ENCODE results near the gene ARMC12. TPM values are rescaled to one million over a fixed set of nuclear protein-coding genes. Genes with fewer than 3 reads are reported as not detected.

ARMC12 gene
- total RNA-seq, 1 donor from 2014 or later: 0.80 TPM

DNA sequence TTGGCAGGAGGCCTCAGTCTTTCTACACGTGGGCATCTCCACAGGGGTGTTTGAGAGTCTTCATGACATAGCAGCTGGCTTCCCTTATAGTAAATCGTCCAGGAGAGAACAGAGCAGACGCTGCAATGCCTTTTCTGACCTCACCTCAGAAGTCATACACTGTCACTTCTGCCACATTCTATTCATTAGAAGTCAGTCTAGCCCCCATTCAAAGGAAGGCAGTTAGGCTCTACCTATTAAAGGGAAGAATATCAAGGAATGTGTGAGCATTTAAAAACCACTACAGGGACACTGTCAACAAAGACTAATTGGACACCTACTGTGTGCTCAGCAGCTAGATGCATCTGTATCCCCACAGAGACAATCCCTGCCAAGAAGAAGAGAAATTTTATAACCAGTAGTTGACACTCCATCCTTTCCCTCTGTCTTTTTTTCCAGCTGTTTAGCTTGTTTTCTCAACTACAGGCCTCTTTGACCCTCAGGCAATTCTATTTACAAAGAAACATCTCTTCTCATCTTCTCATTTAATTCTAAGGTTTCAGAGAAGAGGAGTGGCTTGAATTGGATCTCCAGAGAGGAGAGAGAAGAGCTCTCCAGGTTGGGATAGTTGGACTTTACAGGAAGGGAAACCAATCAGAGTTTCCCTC, 18.6 kb downstream of the ARMC12 start:
- no peak for DNase-seq (ENCODE audit: low spot score)
- ATAC-seq: no peak
- intact Hi-C loops (cut with DNase I): no loop called here

DNA sequence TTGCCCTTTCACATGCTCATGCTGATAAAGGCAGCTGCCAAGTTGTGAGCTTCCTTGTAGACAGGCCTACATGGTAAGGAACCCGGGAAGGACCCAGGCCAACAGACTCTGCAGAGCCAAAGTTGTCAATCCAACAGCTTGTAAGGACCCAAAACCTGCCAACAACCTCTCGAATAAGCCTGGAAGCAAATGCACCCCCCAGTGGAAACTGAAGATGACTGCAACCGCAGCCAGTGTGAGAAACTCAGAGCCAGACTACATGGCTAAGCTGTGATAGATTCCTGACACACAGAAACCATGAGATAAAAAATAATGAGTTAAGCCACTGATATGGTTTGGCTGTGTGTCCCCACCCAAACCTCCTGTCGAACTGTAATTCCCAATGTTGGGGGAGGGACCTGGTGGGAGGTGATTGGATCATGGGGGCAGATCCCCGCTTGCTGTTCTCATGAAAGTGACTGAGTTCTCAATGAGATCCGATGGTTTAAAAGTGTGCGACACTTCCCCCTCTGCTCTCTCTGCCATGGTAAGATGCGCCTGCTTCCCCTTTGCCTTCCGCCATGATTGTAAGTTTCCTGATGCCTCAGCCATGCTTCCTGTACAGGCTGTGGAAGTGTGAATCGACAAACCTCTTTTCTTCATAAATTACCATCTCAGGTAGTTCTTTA, 20.8 kb downstream of the ARMC12 start:
- no peak for ATAC-seq
- intact Hi-C loops (cut with DNase I): no loop called here
- no peak for DNase-seq (ENCODE audit: low spot score)

DNA sequence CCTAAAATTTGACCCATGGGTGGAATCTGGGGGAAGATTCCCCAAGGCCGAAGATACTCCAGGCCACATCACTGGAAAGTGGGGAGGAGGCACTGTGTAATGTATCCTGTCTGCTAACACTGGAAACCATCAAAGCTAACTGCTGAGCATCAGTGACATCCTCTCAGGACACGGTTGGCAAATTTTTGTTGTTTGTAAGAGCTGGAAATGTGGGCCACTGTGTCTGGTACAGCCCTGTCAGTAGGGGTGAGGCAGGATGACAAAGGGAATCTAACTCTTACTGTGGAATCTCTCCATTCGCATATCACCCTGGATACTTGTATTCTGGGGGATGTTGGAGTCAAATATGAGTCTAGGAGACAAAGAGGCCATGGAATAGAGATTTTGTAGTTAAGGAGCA, 22.6 kb downstream of the ARMC12 start:
- intact Hi-C loops (cut with DNase I): no loop called here
- DNase-seq (ENCODE audit: low spot score) (no peak), ATAC-seq (no peak)

DNA sequence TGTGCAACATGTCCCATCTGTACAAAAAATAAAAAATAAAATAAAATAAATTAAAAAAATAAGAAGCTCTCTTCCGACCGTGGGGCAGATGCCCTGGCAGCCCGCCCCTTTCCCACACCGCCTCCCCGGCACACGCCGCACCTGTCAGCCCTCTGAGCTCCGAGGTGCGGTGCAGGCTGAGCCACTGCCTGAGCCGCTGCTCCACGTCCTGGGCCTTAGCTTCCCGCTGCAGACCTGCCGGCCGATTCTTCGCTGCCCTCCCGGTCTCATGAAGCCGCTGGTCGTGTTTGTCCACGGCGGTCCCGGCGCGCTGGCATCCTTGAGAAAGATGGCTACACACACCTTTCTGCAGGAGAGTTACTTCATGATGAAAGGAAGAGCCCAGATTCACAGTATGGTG, 28.9 kb downstream of the ARMC12 start:
- intact Hi-C loops (cut with DNase I): no loop called here
- ATAC-seq (no peak), DNase-seq (ENCODE audit: low spot score) (no peak)

DNA sequence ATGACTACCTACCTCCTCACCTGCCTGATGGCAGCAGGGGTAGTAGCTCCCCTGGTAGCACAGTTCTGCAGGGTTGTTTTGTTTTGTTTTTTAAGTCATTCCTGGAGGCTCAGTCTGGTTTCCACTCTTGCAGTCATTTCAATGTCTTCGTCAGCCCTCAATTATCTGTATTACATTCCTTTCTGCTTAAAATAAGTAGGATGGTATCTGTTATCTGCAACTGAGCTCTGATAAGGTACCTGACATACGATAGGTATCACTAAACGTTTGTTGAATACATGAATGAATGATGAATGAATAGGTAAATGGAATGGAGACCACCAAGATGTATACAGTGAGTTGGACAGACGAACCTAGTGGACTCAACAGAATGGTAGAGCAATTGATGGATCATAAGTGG, 32.4 kb downstream of the ARMC12 start:
- no peak for DNase-seq (ENCODE audit: low spot score)
- intact Hi-C loops (cut with DNase I): no loop called here
- no peak for ATAC-seq

DNA sequence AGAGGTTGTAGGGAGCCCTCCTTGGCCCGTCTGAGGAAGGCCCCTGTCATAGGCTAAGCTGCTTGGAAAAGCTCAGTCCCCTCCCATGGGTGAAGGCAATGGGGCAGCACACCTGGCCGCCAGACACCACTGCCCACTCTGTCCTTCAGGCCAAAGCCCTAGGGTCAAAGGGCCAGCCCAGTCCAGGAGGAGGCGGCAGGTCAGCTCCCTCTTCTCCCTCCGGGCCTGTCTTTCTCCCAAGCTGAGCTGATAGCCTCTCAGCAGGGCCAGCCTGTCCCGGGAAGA, 34.5 kb downstream of the ARMC12 start:
- intact Hi-C loops (cut with DNase I): no loop called here
- ATAC-seq (no peak), DNase-seq (ENCODE audit: low spot score) (no peak)

DNA sequence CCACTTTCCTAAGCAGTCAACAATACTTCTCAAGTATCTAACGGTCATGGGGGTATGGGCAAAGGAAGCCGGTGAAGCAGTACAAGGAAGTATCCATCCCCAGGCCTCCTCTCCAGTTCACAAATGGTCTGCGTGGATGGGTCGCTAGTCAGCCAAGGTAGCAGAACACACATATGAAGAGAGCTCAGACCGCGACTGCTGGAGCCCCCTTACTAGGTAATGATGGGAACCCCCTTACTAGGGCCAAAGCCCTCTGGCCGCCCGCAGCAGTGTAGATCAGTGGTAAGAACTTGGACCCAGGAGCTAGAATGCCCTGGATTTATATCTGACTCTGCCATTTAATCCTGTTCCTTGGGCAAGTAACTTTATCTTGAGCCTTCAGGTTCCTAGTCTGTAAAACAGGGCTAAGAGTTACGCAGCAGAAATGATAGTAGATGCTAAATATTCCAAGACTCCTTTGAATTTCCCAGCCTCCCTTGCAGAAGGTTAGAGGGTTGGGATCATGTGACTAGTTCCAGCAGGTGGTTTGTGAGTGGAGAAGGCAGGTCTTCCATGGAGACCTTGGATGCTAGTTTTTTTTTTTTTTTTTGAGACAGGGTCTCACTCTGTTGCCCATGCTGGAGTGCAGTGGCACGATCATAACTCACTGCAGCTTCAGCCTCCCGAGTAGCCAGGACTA, 37.4 kb downstream of the ARMC12 start:
- no peak for ATAC-seq
- DNase-seq (ENCODE audit: low spot score): no peak
- intact Hi-C loops (cut with DNase I): no loop called here

DNA sequence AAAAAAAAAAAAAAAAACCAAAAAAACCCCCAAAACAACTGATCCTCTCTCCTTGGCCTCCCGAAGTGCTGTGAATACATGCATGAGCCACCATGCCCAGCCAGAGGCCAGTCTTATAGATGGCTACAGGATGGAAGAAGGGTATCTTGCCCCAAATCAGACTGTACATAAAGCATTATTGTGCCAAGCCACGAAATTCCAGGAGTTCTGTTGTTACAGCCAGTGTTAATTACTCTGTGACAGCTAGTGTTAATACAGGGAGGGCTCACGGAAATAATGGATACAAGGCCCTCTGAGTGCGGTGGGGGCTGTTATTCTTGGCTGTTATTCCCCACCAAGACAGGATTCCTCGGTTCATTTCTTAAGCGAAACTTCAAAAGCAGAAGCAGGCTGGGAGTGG, 38.2 kb downstream of the ARMC12 start:
- intact Hi-C loops (cut with DNase I): no loop called here
- ATAC-seq (no peak), DNase-seq (ENCODE audit: low spot score) (no peak)

DNA sequence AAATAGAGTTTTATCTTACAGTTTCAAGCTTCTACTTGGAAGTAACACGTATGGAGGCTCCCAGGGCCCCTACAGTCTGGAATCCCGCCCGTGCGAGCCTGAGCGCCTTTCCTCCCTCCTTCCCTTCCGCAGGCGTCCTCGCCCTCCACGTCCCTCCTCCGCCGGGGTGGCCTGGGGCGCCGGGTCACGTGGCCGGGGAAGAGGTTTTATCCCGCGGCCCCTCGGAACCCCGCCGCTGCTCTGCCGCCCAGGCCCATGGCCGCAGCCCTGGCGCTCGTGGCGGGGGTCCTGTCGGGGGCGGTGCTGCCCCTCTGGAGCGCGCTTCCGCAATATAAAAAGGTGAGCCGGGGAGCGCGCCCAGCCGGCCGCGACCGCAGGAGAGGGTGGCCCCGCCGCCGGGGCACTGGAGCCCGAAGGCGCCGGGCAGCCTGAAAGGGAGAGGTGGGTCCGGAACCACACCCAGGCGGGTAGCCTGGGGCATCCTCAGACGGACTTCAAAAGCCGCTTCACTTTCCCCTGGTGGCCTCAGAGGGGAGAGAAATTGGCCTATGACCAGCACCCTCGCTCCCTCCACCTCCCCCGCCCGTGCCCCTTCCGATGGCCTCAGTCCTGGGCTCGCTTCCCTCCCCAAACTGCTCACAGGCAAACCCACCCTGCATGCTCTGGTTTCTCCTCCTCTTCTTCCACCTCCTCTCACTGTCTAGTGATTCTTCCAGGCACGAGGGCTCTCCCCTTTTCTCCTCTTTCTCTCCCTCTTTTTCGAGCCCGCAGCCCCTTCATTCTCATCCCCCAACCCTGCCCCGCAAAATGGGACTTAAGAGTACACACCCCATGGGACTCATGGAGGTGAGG, 39.8 kb downstream of the ARMC12 start, which contains the start of gene CLPSL2:
Gene CLPSL2, plus strand, starts transcription at position 235 of the 852 bp plus-strand sequence. Its CDS starts 21 bp downstream, at position 256.
- DNase-seq (ENCODE audit: low spot score) (no peak), ATAC-seq (no peak)
- intact Hi-C loops (cut with DNase I): no loop called here

DNA sequence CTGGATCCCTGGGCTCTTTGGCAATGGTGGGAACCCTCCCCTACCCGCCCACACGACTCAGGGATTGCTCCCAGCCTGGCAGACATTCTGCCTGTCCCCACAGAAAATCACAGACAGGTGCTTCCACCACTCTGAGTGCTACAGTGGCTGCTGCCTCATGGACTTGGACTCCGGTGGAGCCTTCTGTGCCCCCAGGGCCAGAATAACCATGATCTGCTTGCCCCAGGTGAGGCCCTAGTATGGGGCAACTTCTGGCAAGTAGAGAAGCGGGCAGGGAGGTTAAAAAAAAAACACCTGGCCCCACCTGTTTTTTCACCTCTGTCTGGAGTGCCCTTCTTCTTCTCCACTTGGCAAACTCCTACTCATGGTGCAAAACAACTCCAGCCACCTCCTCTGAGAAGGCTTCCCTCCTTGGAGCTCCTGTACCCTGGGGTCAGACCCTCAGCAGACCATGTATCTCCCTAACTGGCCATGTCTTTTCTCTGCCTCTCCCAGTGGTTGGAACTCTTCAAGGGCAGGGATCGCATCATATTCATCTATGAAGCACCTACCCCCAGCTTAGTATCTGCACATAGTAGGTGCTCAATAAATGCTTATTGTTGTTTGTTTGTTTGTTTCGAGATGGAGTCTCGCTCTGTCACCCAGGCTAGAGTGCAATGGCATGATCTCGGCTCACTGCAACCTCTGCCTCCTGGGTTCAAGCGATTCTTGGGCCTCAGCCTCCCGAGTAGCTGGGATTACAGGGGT, 40.7 kb downstream of the ARMC12 start:
- intact Hi-C loops (cut with DNase I): no loop called here
- no peak for DNase-seq (ENCODE audit: low spot score)
- ATAC-seq: no peak

DNA sequence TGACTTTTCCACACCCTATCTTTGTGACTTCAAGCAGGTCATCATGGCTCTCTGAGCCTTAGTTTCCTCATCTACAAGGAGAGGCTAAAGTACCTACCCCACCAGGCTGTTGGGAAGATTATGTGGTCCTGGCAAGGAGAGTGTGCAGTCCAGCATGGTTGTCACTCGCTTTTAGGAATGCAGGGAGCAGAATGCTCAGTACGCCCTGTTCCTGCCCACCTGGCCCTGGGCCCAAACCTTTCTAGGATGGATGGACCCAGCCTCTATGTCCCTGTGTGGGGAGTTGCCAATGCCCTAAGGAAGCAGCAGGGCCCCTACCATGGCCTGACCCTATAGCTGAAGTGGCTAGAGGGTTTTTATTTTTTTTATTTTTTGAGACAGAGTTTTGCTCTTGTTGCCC, 41.6 kb downstream of the ARMC12 start:
- intact Hi-C loops (cut with DNase I): no loop called here
- ATAC-seq: no peak
- DNase-seq (ENCODE audit: low spot score): no peak

DNA sequence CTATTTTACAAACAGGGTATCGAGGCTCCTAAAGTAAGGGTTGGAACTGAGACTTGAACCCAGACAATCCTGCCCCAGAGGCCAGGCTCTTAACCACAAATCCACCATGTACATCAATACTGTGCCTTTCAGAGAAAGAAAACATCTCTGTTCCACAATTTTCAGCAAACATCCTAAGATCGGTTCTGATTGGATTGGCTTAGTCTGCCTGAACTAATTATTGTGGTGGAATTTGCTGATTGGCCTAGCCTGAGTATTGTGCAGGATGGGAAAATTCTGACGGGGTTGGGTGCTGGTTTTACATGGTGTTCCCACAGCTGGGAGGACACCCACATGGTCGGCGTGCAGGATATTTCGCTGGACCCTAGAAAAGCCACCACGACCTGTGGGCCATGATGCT, 43.9 kb downstream of the ARMC12 start, which contains the start of gene CLPSL1:
Gene CLPSL1, plus strand, starts transcription at position 301 of the 400 bp plus-strand sequence. Its CDS starts 92 bp downstream, at position 393.
- DNase-seq (ENCODE audit: low spot score) (no peak), ATAC-seq (no peak)
- intact Hi-C loops (cut with DNase I): no loop called here

DNA sequence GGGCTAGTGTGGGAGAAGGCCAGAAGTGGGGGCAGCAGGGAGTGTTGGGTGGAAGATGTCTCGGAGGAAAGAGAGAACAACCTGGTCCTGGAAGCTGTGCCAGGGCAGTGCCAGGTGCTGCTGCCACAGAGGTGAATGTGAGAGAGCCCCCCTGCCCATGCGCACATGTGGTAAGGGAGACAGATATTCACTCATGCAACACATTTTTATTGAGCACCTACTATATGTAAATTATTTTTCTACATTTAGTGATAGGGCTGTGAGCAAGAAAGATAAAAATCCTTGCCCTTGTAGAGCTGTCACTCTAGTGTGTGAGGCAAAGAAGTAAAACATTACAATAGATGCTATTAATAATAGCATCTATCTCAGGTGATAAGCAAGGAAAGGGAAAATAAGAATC, 44.5 kb downstream of the ARMC12 start:
- DNase-seq (ENCODE audit: low spot score): no peak
- intact Hi-C loops (cut with DNase I): no loop called here
- ATAC-seq: no peak

DNA sequence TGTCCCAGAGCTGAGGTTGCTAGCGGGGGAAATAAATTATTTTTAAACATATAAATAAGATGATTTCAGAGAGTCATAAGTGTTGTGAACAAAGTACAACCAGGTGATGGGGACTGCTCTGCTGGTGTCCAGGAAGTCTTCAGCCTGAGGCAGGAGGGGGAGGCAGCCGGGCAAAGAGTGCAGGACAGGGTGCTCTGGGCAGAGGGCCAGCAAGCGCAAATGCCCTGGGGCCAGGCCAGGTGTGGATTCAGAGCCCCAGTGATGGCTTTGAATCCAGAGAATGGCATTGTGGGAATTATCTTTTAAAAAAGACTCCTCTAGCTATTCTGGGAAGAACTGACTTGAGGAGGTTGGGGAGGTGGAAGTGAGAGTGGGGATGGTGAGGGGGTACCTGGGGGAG, 45.6 kb downstream of the ARMC12 start:
- intact Hi-C loops (cut with DNase I): no loop called here
- ATAC-seq: no peak
- DNase-seq (ENCODE audit: low spot score): no peak

DNA sequence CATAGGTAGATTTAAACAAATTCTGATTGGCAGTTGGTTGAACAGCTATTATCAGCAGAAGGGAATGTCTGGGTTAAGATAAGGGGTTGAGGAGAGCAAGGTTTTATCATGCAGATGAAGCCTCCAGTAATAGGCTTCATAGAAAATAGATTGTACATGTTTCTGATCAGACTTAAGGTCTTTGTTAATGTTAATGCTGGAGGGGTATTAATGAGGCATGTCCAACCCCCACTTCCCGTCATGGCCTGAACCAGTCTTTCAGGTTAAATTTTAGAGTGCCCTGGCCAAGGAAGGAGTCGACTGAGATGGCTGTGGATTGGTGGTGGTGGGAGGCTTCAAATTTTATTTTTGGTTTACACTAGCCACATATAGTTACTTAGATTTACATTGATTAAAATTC, 47.4 kb downstream of the ARMC12 start:
- no peak for ATAC-seq
- no peak for DNase-seq (ENCODE audit: low spot score)
- intact Hi-C loops (cut with DNase I): no loop called here

DNA sequence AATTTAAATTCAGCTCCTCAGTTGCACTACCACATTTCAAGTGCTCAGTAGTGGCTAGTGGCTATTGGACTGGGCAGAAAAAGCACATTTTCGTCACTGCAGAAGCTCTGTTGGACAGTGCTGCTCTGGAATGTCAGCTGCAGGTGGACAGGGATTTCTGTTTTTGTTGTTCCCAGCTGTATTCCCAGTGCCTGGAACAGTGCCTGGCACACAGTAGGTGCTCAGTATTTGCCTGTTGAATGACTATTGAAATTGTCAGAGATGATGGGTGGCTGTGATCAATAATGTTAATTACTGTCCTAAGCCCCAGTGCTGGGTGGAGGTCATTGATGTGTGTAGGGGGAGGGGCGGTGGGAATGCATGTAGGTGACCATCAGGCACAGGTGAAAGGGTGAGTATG, 49.4 kb downstream of the ARMC12 start:
- intact Hi-C loops (cut with DNase I): no loop called here
- ATAC-seq: no peak

DNA sequence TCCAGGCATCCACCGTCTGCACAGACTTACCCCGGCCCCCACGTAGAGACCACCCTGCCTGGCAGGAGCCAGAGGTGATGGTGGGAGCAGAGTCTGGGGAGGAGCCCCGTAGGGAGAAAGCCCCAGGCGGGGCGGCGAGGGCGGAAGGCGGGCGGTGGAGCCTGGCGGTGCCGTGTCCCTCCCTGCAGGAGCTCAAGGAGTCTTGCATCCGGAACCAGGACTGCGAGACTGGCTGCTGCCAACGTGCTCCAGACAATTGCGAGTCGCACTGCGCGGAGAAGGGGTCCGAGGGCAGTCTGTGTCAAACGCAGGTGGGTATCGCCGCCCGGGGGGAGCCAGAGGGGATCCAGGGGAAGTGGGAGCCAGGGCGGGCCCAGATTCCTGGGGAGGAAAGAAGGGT, 50.0 kb downstream of the ARMC12 start:
- peak; percentile 15 for ATAC-seq
- intact Hi-C loops (cut with DNase I): no loop called here
- no peak for DNase-seq (ENCODE audit: low spot score)

More for the DNA sequence above, 49.4 kb downstream of the ARMC12 start:
- no peak for DNase-seq (ENCODE audit: low spot score)

DNA sequence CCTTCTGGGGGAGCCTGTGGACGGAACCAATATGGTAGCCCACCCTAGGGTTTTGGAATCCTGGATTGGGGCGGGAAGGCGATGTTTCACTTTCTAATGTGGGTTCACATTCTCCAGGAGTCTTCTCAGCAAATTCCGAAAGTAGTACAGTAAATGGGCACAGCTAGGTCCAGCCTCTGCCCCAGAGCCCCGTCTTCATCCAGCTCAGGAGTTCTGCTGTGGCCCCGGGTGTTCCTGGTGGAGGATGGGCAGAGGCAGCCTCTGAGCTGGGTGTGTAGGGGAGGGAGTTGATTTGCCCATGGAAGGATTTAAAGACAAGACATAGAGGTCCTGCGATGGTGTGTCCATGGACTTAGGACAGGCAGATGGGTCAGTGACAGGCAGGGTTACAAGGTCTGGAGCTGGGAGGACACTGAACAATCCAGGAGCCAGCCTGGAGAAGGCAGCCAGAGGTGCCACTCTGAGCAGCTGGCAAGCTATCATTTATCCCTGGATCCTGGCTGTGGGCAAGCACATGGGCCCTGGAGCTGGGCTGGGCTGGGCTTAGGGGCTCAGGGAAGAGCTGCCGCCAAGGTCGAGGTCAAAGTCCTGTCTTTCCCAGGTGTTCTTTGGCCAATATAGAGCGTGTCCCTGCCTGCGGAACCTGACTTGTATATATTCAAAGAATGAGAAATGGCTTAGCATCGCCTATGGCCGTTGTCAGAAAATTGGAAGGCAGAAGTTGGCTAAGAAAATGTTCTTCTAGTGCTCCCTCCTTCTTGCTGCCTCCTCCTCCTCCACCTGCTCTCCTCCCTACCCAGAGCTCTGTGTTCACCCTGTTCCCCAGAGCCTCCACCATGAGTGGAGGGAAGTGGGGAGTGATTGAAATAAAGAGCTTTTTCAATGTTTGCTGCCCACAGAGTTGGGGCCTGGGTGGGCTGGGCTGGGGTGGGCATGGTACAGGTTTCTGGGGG, 50.7 kb downstream of the ARMC12 start:
- intact Hi-C loops (cut with DNase I): no loop called here
- ATAC-seq (peak; percentile 10), DNase-seq (ENCODE audit: low spot score) (no peak)

Data from sciatic nerve (tissue), 2 donors.